GM12892 (cell line): ENCODE measurements around the gene ELL.

Source experiments
- POLR2AphosphoS5 ChIP-seq: IDR thresholded peaks from 2 replicates; pipeline ENCODE4 v1.6.1; 2011; ENCODE audit warnings: low read depth, low read length, control low read depth
- TAF1 ChIP-seq: IDR thresholded peaks from 2 replicates; pipeline ENCODE4 v1.6.1; 2011; ENCODE audit warnings: low read depth, mild to moderate bottlenecking, control low read depth, low read length, borderline replicate concordance

DNA sequence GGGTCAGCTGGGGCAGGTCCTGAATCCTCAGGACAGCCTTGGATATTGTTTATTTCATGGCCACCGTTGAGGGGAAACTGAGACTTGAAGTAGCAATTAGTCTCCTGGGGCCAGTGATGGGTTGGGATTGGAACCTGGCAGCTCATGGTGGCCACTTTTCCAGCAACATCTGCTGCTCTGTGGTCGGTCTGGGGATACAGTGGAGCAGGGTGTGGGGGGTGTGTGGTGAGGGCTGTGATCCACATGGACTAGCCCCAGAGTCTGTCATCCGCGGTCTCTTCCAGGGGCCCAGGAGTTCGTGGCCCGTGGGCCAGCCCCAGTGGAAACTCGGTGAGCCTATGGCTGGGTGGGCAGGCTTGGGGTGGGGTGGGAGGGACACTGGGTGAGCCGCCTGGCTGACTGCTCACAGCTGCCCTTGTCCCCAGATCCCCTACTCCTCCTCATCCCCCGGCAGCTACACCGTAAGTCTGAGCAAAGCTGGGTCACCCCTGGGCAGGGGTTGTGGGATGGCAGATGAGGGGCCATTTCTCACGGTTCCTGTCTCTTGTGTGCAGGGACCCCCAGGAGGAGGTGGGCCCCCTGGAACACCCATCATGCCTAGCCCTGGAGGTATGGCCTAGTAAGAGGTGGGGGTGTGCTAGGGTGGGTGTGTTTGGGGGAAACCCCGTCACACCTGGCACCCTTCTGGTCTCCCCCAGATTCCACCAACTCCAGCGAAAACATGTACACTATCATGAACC lies 89.4 kb downstream of the ELL start:
- no peak for TF ChIP-seq TAF1
- TF ChIP-seq POLR2AphosphoS5 = no peak
